ENCODE data around the gene GORAB. TPM values are rescaled to one million over a fixed set of nuclear protein-coding genes. Genes with fewer than 3 reads are reported as not detected.

GORAB gene
- total and polyA plus RNA-seq, 2 donors (not counting 3 experiments of a cell fraction or from before 2014, with no cell fraction given): 4.4 to 6.4 TPM

GRCh38 chr1:170580636-170581440 lies 48.9 kb downstream of the GORAB start:
- Histone ChIP-seq H3K36me3 (ENCODE audit: control insufficient read depth in 2 of 2, extremely low read depth in 1 of 2, insufficient read depth in 2 of 2, low read length in 2 of 2) (no peaks in the 10 kb centered on the region), H3K27ac (ENCODE audit: insufficient read depth, low read depth, low read length) (no peak overlapping the region), H3K79me2 (ENCODE audit: control insufficient read depth, insufficient read depth, low read length) (no peaks in the 10 kb centered on the region), H3K4me1 (ENCODE audit: control insufficient read depth, extremely low read depth, insufficient read depth, low read length) (no peaks in the 10 kb centered on the region), H3K9me1 (replicated peaks; ENCODE audit: control insufficient read depth, extremely low read depth, insufficient read depth, low read length) (no peaks in the 10 kb centered on the region), H3K9me3 (replicated peaks; ENCODE audit: control insufficient read depth, insufficient read depth, low read length) (no peaks in the 10 kb centered on the region), H3K9ac (replicated peaks; ENCODE audit: extremely low read depth, insufficient read depth, low read length) (no peak overlapping the region), H3K4me2 (ENCODE audit: insufficient read depth, low read length) (no peak overlapping the region), H3K4me3 (replicated peaks in 1 of 3; ENCODE audit: insufficient read depth in 1 of 3, low read depth in 1 of 3, low read length in 3 of 3) (no peak overlapping the region), H4K20me1 (replicated peaks; ENCODE audit: control insufficient read depth, extremely low read depth, insufficient read depth, low read length) (no peaks in the 10 kb centered on the region), H2AFZ (ENCODE audit: low read depth, low read length) (no peak overlapping the region), H3K27me3 (ENCODE audit: control insufficient read depth in 2 of 2, insufficient read depth in 2 of 2, low read length in 2 of 2) (peaks cover 2 to 8% of the 10 kb centered on the region in 2 experiments)
- DNase-seq (ENCODE audit: low read depth, low spot score): no peak
- intact Hi-C loops (cut with micrococcal nuclease): no loop called here
- TF ChIP-seq MYC (IDR thresholded peaks at IDR 0.05; ENCODE audit: low read depth, low read length) (no peak), MAX (IDR thresholded peaks at IDR 0.05; ENCODE audit: insufficient read depth, insufficient read length) (no peak), POLR2AphosphoS5 (IDR thresholded peaks at IDR 0.05; ENCODE audit: insufficient read depth, low read depth, low read length) (no peak), FOS (IDR thresholded peaks at IDR 0.05; ENCODE audit: borderline replicate concordance, insufficient read depth, low read length) (no peak)
- dilution Hi-C loops (cut with MboI; ENCODE audit: extremely low pct_ligation_motif_present, low sequenced_read_pairs): no loop called here
- no TSS peak for BruUV-seq (replicated peaks)
- ChIA-PET POLR2A (no interaction called here), CTCF (no interaction called here)
- no peak for FAIRE-seq

GRCh38 chr1:170583186-170583585 lies 51.2 kb downstream of the GORAB start:
- Histone ChIP-seq H3K9ac (replicated peaks; ENCODE audit: extremely low read depth, insufficient read depth, low read length) (no peak overlapping the region), H3K9me1 (replicated peaks; ENCODE audit: control insufficient read depth, extremely low read depth, insufficient read depth, low read length) (no peaks in the 10 kb centered on the region), H3K27ac (ENCODE audit: insufficient read depth, low read depth, low read length) (no peak overlapping the region), H3K4me2 (ENCODE audit: insufficient read depth, low read length) (no peak overlapping the region), H3K36me3 (ENCODE audit: control insufficient read depth in 2 of 2, extremely low read depth in 1 of 2, insufficient read depth in 2 of 2, low read length in 2 of 2) (no peaks in the 10 kb centered on the region), H3K9me3 (replicated peaks; ENCODE audit: control insufficient read depth, insufficient read depth, low read length) (no peaks in the 10 kb centered on the region), H3K79me2 (ENCODE audit: control insufficient read depth, insufficient read depth, low read length) (no peaks in the 10 kb centered on the region), H2AFZ (ENCODE audit: low read depth, low read length) (no peak overlapping the region), H3K4me1 (ENCODE audit: control insufficient read depth, extremely low read depth, insufficient read depth, low read length) (no peaks in the 10 kb centered on the region), H4K20me1 (replicated peaks; ENCODE audit: control insufficient read depth, extremely low read depth, insufficient read depth, low read length) (no peaks in the 10 kb centered on the region), H3K4me3 (replicated peaks in 1 of 3; ENCODE audit: insufficient read depth in 1 of 3, low read depth in 1 of 3, low read length in 3 of 3) (no peak overlapping the region), H3K27me3 (ENCODE audit: control insufficient read depth in 2 of 2, insufficient read depth in 2 of 2, low read length in 2 of 2) (peaks cover 2 to 8% of the 10 kb centered on the region in 2 experiments)
- intact Hi-C loops (cut with micrococcal nuclease): no loop called here
- no TSS peak for BruUV-seq (replicated peaks)
- dilution Hi-C loops (cut with MboI; ENCODE audit: extremely low pct_ligation_motif_present, low sequenced_read_pairs): no loop called here
- ChIA-PET POLR2A (no interaction called here), CTCF (no interaction called here)
- FAIRE-seq: no peak
- DNase-seq (ENCODE audit: low read depth, low spot score): no peak
- TF ChIP-seq CTCF (IDR thresholded peaks at IDR 0.05; ENCODE audit: extremely low read depth in 1 of 2, insufficient read depth in 1 of 2, low read depth in 1 of 2, low read length in 2 of 2) (no peak), MAX (IDR thresholded peaks at IDR 0.05; ENCODE audit: insufficient read depth, insufficient read length) (no peak), POLR2A (IDR thresholded peaks at IDR 0.05; ENCODE audit: low read depth, low read length) (no peak), GATA2 (IDR thresholded peaks at IDR 0.05; ENCODE audit: insufficient read depth, insufficient read length, low read depth, low read length) (no peak), POLR2AphosphoS5 (IDR thresholded peaks at IDR 0.05; ENCODE audit: insufficient read depth, low read depth, low read length) (no peak), FOS (IDR thresholded peaks at IDR 0.05; ENCODE audit: borderline replicate concordance, insufficient read depth, low read length) (no peak), EZH2 (IDR thresholded peaks at IDR 0.05; ENCODE audit: borderline replicate concordance, low read depth, low read length, severe bottlenecking) (no peak), JUN (IDR thresholded peaks at IDR 0.05; ENCODE audit: borderline replicate concordance, insufficient read depth, insufficient read length, low read depth) (no peak), MYC (IDR thresholded peaks at IDR 0.05; ENCODE audit: low read depth, low read length) (no peak)

Data from endothelial cell of umbilical vein (primary cell).